ENCODE results near the gene PI4KA. TPM values are rescaled to one million over a fixed set of nuclear protein-coding genes. Genes with fewer than 3 reads are reported as not detected.

The PI4KA gene
- polyA plus RNA-seq, 1 donor from 2014 or later, result 42.2 TPM

DNA sequence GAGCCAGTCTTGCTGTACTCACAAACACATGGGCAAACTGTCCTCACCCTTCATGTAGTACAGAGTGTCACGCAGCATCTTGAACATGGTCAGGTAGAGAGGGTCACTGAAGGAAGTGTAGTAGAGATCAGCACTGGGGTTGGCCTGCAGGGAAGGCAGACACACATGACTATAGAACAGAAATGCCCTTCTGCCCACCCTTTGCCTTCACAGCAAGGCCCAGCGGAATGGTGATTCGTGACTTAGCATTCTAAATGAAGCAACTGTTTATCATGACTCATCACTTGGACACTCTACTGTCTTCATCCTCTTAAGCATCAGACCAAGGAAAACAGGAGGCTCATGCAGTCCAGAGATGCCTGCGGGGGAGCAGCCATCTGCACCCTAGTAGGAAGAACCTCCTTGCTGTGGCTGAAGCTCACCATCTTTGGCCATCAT, 51.3 kb downstream of the PI4KA start:
- no peak overlapping the region for H3K4me2 ChIP-seq (ENCODE audit: low read length)
- no peaks in the 10 kb centered on the region for H3F3A ChIP-seq (ENCODE audit: insufficient read depth, low read length, poor library complexity, severe bottlenecking)
- H3K9ac ChIP-seq (ENCODE audit: low read length), result no peak overlapping the region
- peaks cover 14% of the 10 kb centered on the region for H3K36me3 ChIP-seq (ENCODE audit: insufficient read depth, low read length)
- H3K9me3 ChIP-seq (ENCODE audit: low read length), result no peaks in the 10 kb centered on the region
- no peaks in the 10 kb centered on the region for H3K27me3 ChIP-seq (ENCODE audit: insufficient read depth, low read depth, low read length)
- no peaks in the 10 kb centered on the region for H3K9me2 ChIP-seq (ENCODE audit: insufficient read depth, low read length)
- no peaks in the 10 kb centered on the region for H3K79me2 ChIP-seq (replicated peaks; ENCODE audit: insufficient read depth, low read length)
- H4K20me1 ChIP-seq (ENCODE audit: insufficient read depth), result no peaks in the 10 kb centered on the region
- no peak overlapping the region for H2AFZ ChIP-seq (ENCODE audit: low read depth, low read length)
- TF ChIP-seq POLR2AphosphoS5 (IDR thresholded peaks at IDR 0.05) (no peak), RAD21 (conservative IDR thresholded peaks at IDR 0.05) (no peak), EZH2 (IDR thresholded peaks at IDR 0.05; ENCODE audit: borderline replicate concordance, insufficient read depth, low read length, poor library complexity, severe bottlenecking) (no peak), EP300 (conservative IDR thresholded peaks at IDR 0.05; ENCODE audit: poor library complexity, severe bottlenecking) (no peak), SMC3 (conservative IDR thresholded peaks at IDR 0.05; ENCODE audit: poor library complexity) (no peak), MXI1 (conservative IDR thresholded peaks at IDR 0.05; ENCODE audit: poor library complexity, severe bottlenecking) (no peak), TAF1 (IDR thresholded peaks at IDR 0.05; ENCODE audit: low read depth) (no peak)
- TF ChIP-seq, protein P1, sequence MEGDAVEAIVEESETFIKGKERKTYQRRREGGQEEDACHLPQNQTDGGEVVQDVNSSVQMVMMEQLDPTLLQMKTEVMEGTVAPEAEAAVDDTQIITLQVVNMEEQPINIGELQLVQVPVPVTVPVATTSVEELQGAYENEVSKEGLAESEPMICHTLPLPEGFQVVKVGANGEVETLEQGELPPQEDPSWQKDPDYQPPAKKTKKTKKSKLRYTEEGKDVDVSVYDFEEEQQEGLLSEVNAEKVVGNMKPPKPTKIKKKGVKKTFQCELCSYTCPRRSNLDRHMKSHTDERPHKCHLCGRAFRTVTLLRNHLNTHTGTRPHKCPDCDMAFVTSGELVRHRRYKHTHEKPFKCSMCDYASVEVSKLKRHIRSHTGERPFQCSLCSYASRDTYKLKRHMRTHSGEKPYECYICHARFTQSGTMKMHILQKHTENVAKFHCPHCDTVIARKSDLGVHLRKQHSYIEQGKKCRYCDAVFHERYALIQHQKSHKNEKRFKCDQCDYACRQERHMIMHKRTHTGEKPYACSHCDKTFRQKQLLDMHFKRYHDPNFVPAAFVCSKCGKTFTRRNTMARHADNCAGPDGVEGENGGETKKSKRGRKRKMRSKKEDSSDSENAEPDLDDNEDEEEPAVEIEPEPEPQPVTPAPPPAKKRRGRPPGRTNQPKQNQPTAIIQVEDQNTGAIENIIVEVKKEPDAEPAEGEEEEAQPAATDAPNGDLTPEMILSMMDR (IDR thresholded peaks at IDR 0.05; ENCODE audit: poor library complexity, severe bottlenecking), result no peak
- TF ChIP-seq, protein P2, sequence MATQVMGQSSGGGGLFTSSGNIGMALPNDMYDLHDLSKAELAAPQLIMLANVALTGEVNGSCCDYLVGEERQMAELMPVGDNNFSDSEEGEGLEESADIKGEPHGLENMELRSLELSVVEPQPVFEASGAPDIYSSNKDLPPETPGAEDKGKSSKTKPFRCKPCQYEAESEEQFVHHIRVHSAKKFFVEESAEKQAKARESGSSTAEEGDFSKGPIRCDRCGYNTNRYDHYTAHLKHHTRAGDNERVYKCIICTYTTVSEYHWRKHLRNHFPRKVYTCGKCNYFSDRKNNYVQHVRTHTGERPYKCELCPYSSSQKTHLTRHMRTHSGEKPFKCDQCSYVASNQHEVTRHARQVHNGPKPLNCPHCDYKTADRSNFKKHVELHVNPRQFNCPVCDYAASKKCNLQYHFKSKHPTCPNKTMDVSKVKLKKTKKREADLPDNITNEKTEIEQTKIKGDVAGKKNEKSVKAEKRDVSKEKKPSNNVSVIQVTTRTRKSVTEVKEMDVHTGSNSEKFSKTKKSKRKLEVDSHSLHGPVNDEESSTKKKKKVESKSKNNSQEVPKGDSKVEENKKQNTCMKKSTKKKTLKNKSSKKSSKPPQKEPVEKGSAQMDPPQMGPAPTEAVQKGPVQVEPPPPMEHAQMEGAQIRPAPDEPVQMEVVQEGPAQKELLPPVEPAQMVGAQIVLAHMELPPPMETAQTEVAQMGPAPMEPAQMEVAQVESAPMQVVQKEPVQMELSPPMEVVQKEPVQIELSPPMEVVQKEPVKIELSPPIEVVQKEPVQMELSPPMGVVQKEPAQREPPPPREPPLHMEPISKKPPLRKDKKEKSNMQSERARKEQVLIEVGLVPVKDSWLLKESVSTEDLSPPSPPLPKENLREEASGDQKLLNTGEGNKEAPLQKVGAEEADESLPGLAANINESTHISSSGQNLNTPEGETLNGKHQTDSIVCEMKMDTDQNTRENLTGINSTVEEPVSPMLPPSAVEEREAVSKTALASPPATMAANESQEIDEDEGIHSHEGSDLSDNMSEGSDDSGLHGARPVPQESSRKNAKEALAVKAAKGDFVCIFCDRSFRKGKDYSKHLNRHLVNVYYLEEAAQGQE (IDR thresholded peaks at IDR 0.05; ENCODE audit: borderline replicate concordance), result no peak
- H3K4me3 ChIP-seq (ENCODE audit: low read length), result no peak overlapping the region
- H3K27ac ChIP-seq (ENCODE audit: low read length), result no peak overlapping the region

- no peaks in the 10 kb centered on the region for H3K9me3 ChIP-seq (ENCODE audit: low read length)
- H3K79me2 ChIP-seq (replicated peaks; ENCODE audit: insufficient read depth, low read length), result no peaks in the 10 kb centered on the region
- no peak overlapping the region for H3K9ac ChIP-seq (ENCODE audit: low read length)
- H3K4me3 ChIP-seq (ENCODE audit: low read length), result no peak overlapping the region
- no peak overlapping the region for H3K27ac ChIP-seq (ENCODE audit: low read length)
- H2AFZ ChIP-seq (ENCODE audit: low read depth, low read length), result no peak overlapping the region
- H4K20me1 ChIP-seq (ENCODE audit: insufficient read depth), result no peaks in the 10 kb centered on the region
- H3K4me2 ChIP-seq (ENCODE audit: low read length), result no peak overlapping the region
- H3F3A ChIP-seq (ENCODE audit: insufficient read depth, low read length, poor library complexity, severe bottlenecking), result no peaks in the 10 kb centered on the region
- peaks cover 12% of the 10 kb centered on the region for H3K36me3 ChIP-seq (ENCODE audit: insufficient read depth, low read length)
- no peaks in the 10 kb centered on the region for H3K27me3 ChIP-seq (ENCODE audit: insufficient read depth, low read depth, low read length)
- no peaks in the 10 kb centered on the region for H3K9me2 ChIP-seq (ENCODE audit: insufficient read depth, low read length)
- TF ChIP-seq EP300 (conservative IDR thresholded peaks at IDR 0.05; ENCODE audit: poor library complexity, severe bottlenecking), result no peak
- no peak for TF ChIP-seq EZH2 (IDR thresholded peaks at IDR 0.05; ENCODE audit: borderline replicate concordance, insufficient read depth, low read length, poor library complexity, severe bottlenecking)
- no peak for TF ChIP-seq SMC3 (conservative IDR thresholded peaks at IDR 0.05; ENCODE audit: poor library complexity)
- TF ChIP-seq RAD21 (conservative IDR thresholded peaks at IDR 0.05), result no peak
- TF ChIP-seq POLR2AphosphoS5 (IDR thresholded peaks at IDR 0.05), result no peak
- TF ChIP-seq, protein P1 (IDR thresholded peaks at IDR 0.05; ENCODE audit: poor library complexity, severe bottlenecking), result no peak
- TF ChIP-seq MXI1 (conservative IDR thresholded peaks at IDR 0.05; ENCODE audit: poor library complexity, severe bottlenecking), result no peak
- TF ChIP-seq TAF1 (IDR thresholded peaks at IDR 0.05; ENCODE audit: low read depth), result no peak
- TF ChIP-seq, protein P2 (IDR thresholded peaks at IDR 0.05; ENCODE audit: borderline replicate concordance), result no peak
Observed at GRCh38 chr22:20805972-20806471, 52.6 kb downstream of the PI4KA start.
